22Rv1 (cell line): ENCODE data around the gene KIAA1549.
A peak's percentile ranks its signal among the peaks of the same experiment; 100 is the strongest.
"Not testable (repeated sequence)": the region's sequence is repeated elsewhere in the genome, so short reads cannot be mapped to it uniquely, and the experiment has no call there.

Source experiments
- H3K27ac ChIP-seq: fragments of 450-650 bp; 2 replicates; pipeline ENCODE4 v1.5.1; 2017
- ZFX ChIP-seq: fragments of 450-650 bp; IDR thresholded peaks from 2 replicates; pipeline ENCODE4 v1.6.1; 2017; ENCODE audit warnings: antibody characterized with exemption, borderline replicate concordance
- TF ChIP-seq, protein P1 (sequence below): fragments of 450-650 bp; IDR thresholded peaks from 2 replicates; pipeline ENCODE4 v1.5.1; 2017; ENCODE audit warnings: mild to moderate bottlenecking

Gene KIAA1549

GRCh38 chr7:138797715-138798320 is 183.4 kb downstream of the KIAA1549 start, which contains the start of the genes ATP6V0A4 and TMEM213:
Gene ATP6V0A4 (minus strand): TSS chr7:138798196. CDS start chr7:138771247, 26,949 bp downstream.
Gene TMEM213 (plus strand): TSS chr7:138797994. CDS start chr7:138798105, 111 bp downstream.
- TF ChIP-seq, protein P1, sequence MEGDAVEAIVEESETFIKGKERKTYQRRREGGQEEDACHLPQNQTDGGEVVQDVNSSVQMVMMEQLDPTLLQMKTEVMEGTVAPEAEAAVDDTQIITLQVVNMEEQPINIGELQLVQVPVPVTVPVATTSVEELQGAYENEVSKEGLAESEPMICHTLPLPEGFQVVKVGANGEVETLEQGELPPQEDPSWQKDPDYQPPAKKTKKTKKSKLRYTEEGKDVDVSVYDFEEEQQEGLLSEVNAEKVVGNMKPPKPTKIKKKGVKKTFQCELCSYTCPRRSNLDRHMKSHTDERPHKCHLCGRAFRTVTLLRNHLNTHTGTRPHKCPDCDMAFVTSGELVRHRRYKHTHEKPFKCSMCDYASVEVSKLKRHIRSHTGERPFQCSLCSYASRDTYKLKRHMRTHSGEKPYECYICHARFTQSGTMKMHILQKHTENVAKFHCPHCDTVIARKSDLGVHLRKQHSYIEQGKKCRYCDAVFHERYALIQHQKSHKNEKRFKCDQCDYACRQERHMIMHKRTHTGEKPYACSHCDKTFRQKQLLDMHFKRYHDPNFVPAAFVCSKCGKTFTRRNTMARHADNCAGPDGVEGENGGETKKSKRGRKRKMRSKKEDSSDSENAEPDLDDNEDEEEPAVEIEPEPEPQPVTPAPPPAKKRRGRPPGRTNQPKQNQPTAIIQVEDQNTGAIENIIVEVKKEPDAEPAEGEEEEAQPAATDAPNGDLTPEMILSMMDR, result no peak
- no peak for TF ChIP-seq ZFX
- no peak within 1 kb of the TSS for H3K27ac ChIP-seq

DNA sequence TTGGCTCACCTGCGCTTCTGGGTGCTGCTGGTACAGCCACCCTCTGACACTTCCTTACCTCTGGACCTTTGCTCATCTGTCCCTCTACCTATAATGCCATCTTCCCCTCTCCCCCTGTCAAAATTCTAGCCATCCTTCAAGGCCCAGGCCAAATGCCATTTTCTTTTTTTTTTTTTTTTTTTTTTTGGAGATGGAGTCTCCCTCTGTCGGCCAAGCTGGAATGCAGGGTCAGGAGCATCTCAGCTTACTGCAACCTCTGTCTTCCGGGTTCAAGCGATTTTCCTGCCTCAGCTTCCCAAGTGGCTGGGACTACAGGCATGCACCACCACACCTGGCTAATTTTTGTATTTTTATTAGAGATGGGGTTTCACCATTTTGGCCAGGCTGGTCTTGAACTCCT is 184.1 kb downstream of the KIAA1549 start:
- TF ChIP-seq, protein P1, result peak; percentile 23; the same call in 1 of the 2 replicates

DNA sequence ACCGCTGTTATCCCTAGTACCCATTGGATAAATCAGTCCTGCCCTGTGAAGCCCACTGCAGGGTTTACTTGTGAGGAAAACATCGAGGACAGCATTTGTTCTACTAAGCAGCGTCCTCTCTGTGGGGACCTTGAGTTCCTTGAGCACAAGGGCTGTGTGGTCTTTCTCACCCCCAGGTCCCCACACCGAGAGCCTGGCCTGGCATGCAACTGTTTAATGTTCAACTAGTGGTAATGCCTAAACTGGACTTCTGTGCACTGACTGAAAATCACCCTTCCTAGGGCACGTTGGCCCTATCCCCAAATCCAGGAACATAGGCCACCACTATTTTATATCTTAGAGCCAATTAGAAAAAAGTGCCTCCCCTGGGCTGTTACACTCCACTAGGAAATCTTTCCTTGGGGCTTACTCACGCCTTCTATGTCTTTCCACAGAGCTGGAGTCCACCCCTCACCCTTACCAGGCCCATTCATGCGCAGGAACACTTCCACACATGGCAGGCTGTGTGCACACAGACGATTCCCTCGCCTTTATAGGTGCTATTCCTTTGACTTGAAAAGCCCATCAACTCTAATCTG is 185.1 kb downstream of the KIAA1549 start:
- TF ChIP-seq, protein P1, result no peak
- no peak for TF ChIP-seq ZFX
- no peak overlapping the region for H3K27ac ChIP-seq

More for the DNA sequence above, 184.1 kb downstream of the KIAA1549 start:
- H3K27ac ChIP-seq, result not testable (repeated sequence)

GRCh38 chr7:138785587-138786437 is 195.4 kb downstream of the KIAA1549 start:
- TF ChIP-seq, protein P1, result peak; percentile 21
- TF ChIP-seq ZFX, result no peak
- no peak overlapping the region for H3K27ac ChIP-seq

GRCh38 chr7:138784692-138785091 is 196.5 kb downstream of the KIAA1549 start:
- H3K27ac ChIP-seq, result no peak overlapping the region
- no peak for TF ChIP-seq ZFX
- TF ChIP-seq, protein P1, result no peak
